GM19238 (cell line): ENCODE measurements around the gene PKDREJ.
A peak's percentile ranks its signal among the peaks of the same experiment; 100 is the strongest.

ENCODE experiments used
- DNase-seq: peaks from one replicate; pipeline ENCODE4 v3.0.0; 2011; ENCODE audit warnings: low spot score; ENCODE audit not compliant: insufficient read length

The PKDREJ gene

GRCh38 chr22:46290121-46290842 is 27.1 kb upstream of the PKDREJ start:
- no peak for DNase-seq

- no peak for DNase-seq
These were observed 26.2 kb upstream of the PKDREJ start for GRCh38 chr22:46289244-46289891.

GRCh38 chr22:46288846-46289243 is 25.7 kb upstream of the PKDREJ start:
- DNase-seq, result no peak

GRCh38 chr22:46287873-46288751 is 25.0 kb upstream of the PKDREJ start:
- DNase-seq, result peak; percentile 92

GRCh38 chr22:46286941-46287872 is 24.1 kb upstream of the PKDREJ start:
- DNase-seq, result no peak

GRCh38 chr22:46286006-46286405 is 22.9 kb upstream of the PKDREJ start:
- DNase-seq, result no peak

- DNase-seq, result no peak
These were observed 18.9 kb upstream of the PKDREJ start for GRCh38 chr22:46281866-46282678.

- DNase-seq, result no peak
These were observed 18.0 kb upstream of the PKDREJ start for GRCh38 chr22:46280999-46281623.

GRCh38 chr22:46280063-46280817 is 17.1 kb upstream of the PKDREJ start:
- DNase-seq, result no peak

GRCh38 chr22:46278656-46279645 is 15.8 kb upstream of the PKDREJ start:
- DNase-seq, result no peak

GRCh38 chr22:46276563-46276962 is 13.4 kb upstream of the PKDREJ start:
- no peak for DNase-seq

- DNase-seq, result no peak
These were observed 12.4 kb upstream of the PKDREJ start for GRCh38 chr22:46275455-46276122.

- no peak for DNase-seq
These were observed 11.2 kb upstream of the PKDREJ start for GRCh38 chr22:46274381-46274780.

GRCh38 chr22:46273432-46274148 is 10.4 kb upstream of the PKDREJ start:
- DNase-seq, result no peak

- no peak for DNase-seq
These were observed 9.8 kb upstream of the PKDREJ start for GRCh38 chr22:46272762-46273431.

GRCh38 chr22:46272196-46272595 is 9.1 kb upstream of the PKDREJ start:
- DNase-seq, result no peak
